MM.1S (cell line): ENCODE measurements around the gene TRIP6.

ENCODE experiments used
- DNase-seq: peaks from one replicate; pipeline ENCODE4 v3.0.0-alpha.2; 2015
- H2AFZ ChIP-seq: fragments of 300-600 bp; sonication (generic); 2 replicates; pipeline ENCODE4 v1.6.0; 2016; ENCODE audit warnings: antibody characterized with exemption, low read length
- H3F3A ChIP-seq: fragments of 300-600 bp; sonication (generic); 2 replicates; pipeline ENCODE4 v1.6.1; 2016; ENCODE audit warnings: mild to moderate bottlenecking, antibody characterized with exemption, low read length, moderate library complexity, mixed read lengths; ENCODE audit not compliant: insufficient read depth
- H3K27ac ChIP-seq: fragments of 300-600 bp; sonication (generic); 2 replicates; pipeline ENCODE4 v1.5.1; 2016; ENCODE audit warnings: mild to moderate bottlenecking, low read length
- H3K27me3 ChIP-seq: fragments of 300-600 bp; sonication (generic); replicated peaks from 2 replicates; pipeline ENCODE4 v1.6.0; 2016; ENCODE audit warnings: low read length; ENCODE audit not compliant: insufficient read depth
- H3K36me3 ChIP-seq: fragments of 300-600 bp; sonication (generic); replicated peaks from 2 replicates; pipeline ENCODE4 v1.6.1; 2016; ENCODE audit warnings: mild to moderate bottlenecking, low read length, mixed read lengths; ENCODE audit not compliant: insufficient read depth
- H3K4me1 ChIP-seq: fragments of 300-600 bp; sonication (generic); 2 replicates; pipeline ENCODE4 v1.6.1; 2016; ENCODE audit warnings: low read length, mixed read lengths
- H3K4me2 ChIP-seq: fragments of 300-600 bp; sonication (generic); 2 replicates; pipeline ENCODE4 v1.6.0; 2016; ENCODE audit warnings: low read depth, low read length
- H3K4me3 ChIP-seq: fragments of 300-600 bp; sonication (generic); 2 replicates; pipeline ENCODE4 v1.5.1; 2016; ENCODE audit warnings: low read length, mixed read lengths
- H3K79me2 ChIP-seq: fragments of 300-600 bp; sonication (generic); 2 replicates; pipeline ENCODE4 v1.6.1; 2016; ENCODE audit warnings: mixed run types, low read length, mixed read lengths
- H3K9ac ChIP-seq: fragments of 300-600 bp; sonication (generic); 2 replicates; pipeline ENCODE4 v1.6.1; 2016; ENCODE audit warnings: low read length, mixed read lengths
- H3K9me2 ChIP-seq: fragments of 300-600 bp; sonication (generic); replicated peaks from 2 replicates; pipeline ENCODE4 v1.6.1; 2016; ENCODE audit warnings: mild to moderate bottlenecking, low read length, mixed read lengths; ENCODE audit not compliant: insufficient read depth
- H3K9me3 ChIP-seq: fragments of 300-600 bp; sonication (generic); replicated peaks from 2 replicates; pipeline ENCODE4 v1.6.1; 2016; ENCODE audit warnings: mild to moderate bottlenecking, low read length, mixed read lengths; ENCODE audit not compliant: insufficient read depth
- H4K20me1 ChIP-seq: fragments of 300-600 bp; sonication (generic); 2 replicates; pipeline ENCODE4 v1.6.1; 2016; ENCODE audit warnings: mild to moderate bottlenecking, low read length, moderate library complexity, mixed read lengths; ENCODE audit not compliant: insufficient read depth
- CTCF ChIP-seq: fragments of 300-600 bp; sonication (generic); IDR thresholded peaks from 2 replicates; pipeline ENCODE4 v1.5.1; 2016; ENCODE audit warnings: antibody characterized with exemption, low read length, mixed read lengths
- EZH2 ChIP-seq: fragments of 300-600 bp; sonication (generic); optimal IDR thresholded peaks from 2 replicates; pipeline ENCODE3; 2017; ENCODE audit warnings: low read depth, mild to moderate bottlenecking, antibody characterized with exemption, low read length, mixed read lengths
- EZH2phosphoT487 ChIP-seq: fragments of 300-600 bp; sonication (generic); IDR thresholded peaks from 2 replicates; pipeline ENCODE4 v1.6.1; 2018; ENCODE audit warnings: antibody characterized with exemption, low read length

TRIP6 gene

GRCh38 chr7:100819586-100819985 is 47.6 kb upstream of the TRIP6 start:
- no peaks in the 10 kb centered on the region for H3K9me2 ChIP-seq
- no peaks in the 10 kb centered on the region for H3K79me2 ChIP-seq
- H3K4me1 ChIP-seq: no peaks in the 10 kb centered on the region
- no peaks in the 10 kb centered on the region for H3F3A ChIP-seq
- no peak overlapping the region for H3K9ac ChIP-seq
- DNase-seq: no peak
- H3K27me3 ChIP-seq: peaks cover 75% of the 10 kb centered on the region
- no peaks in the 10 kb centered on the region for H4K20me1 ChIP-seq
- H2AFZ ChIP-seq: no peak overlapping the region
- H3K4me3 ChIP-seq: no peak overlapping the region
- TF ChIP-seq EZH2phosphoT487 (no peak), CTCF (no peak), EZH2 (no peak)
- H3K36me3 ChIP-seq: no peaks in the 10 kb centered on the region
- no peak overlapping the region for H3K27ac ChIP-seq
- no peak overlapping the region for H3K4me2 ChIP-seq
- no peaks in the 10 kb centered on the region for H3K9me3 ChIP-seq

- H3K4me3 ChIP-seq: no peak overlapping the region
- TF ChIP-seq CTCF (no peak), EZH2 (no peak), EZH2phosphoT487 (no peak)
- no peaks in the 10 kb centered on the region for H3K79me2 ChIP-seq
- no peak overlapping the region for H3K9ac ChIP-seq
- H3K27ac ChIP-seq: no peak overlapping the region
- no peaks in the 10 kb centered on the region for H3K4me1 ChIP-seq
- no peaks in the 10 kb centered on the region for H3K36me3 ChIP-seq
- H3K4me2 ChIP-seq: no peak overlapping the region
- H4K20me1 ChIP-seq: no peaks in the 10 kb centered on the region
- H3K9me3 ChIP-seq: no peaks in the 10 kb centered on the region
- H3F3A ChIP-seq: no peaks in the 10 kb centered on the region
- no peak overlapping the region for H2AFZ ChIP-seq
- no peak for DNase-seq
- peaks cover 87% of the 10 kb centered on the region for H3K27me3 ChIP-seq
- no peaks in the 10 kb centered on the region for H3K9me2 ChIP-seq
Observed at GRCh38 chr7:100822236-100823139, 44.7 kb upstream of the TRIP6 start.

GRCh38 chr7:100823140-100823525 is 44.1 kb upstream of the TRIP6 start:
- H3K9me3 ChIP-seq: no peaks in the 10 kb centered on the region
- no peaks in the 10 kb centered on the region for H3K4me1 ChIP-seq
- DNase-seq: no peak
- H3K79me2 ChIP-seq: no peaks in the 10 kb centered on the region
- no peak overlapping the region for H3K4me3 ChIP-seq
- H3K27ac ChIP-seq: no peak overlapping the region
- H3K27me3 ChIP-seq: peaks cover 91% of the 10 kb centered on the region
- TF ChIP-seq CTCF: no peak
- TF ChIP-seq EZH2: no peak
- no peak for TF ChIP-seq EZH2phosphoT487
- H3K4me2 ChIP-seq: no peak overlapping the region
- H3F3A ChIP-seq: no peaks in the 10 kb centered on the region
- no peaks in the 10 kb centered on the region for H3K9me2 ChIP-seq
- H3K9ac ChIP-seq: no peak overlapping the region
- H3K36me3 ChIP-seq: no peaks in the 10 kb centered on the region
- no peaks in the 10 kb centered on the region for H4K20me1 ChIP-seq
- H2AFZ ChIP-seq: no peak overlapping the region
